WTC11 (cell line): ENCODE measurements around the gene TNS3. TPM values are rescaled to one million over a fixed set of nuclear protein-coding genes. Genes with fewer than 3 reads are reported as not detected.

Experiments
- ATAC-seq: fragments of 200-7000 bp; cut with Tn5 transposase; 2 replicates; pipeline ENCODE4 v1.10.0; 2021; ENCODE audit warnings: mild to moderate bottlenecking, moderate library complexity
- CTCF ChIA-PET: fragments of 300-600 bp; sonication (Branson Sonifier 250); formaldehyde crosslinking; loops from one replicate; lab custom pipeline; 2021; ENCODE audit warnings: antibody characterized with exemption; lab: Charles Lee
- POLR2A ChIA-PET: fragments of 350-600 bp; sonication (Branson Sonifier 250); formaldehyde crosslinking; loops from one replicate; lab custom pipeline; 2021; ENCODE audit warnings: antibody characterized with exemption; lab: Charles Lee
- DNase-seq: peaks from one replicate; pipeline ENCODE4 v3.0.0; 2021; ENCODE audit warnings: low spot score
- H3K27ac Mint-ChIP-seq: 2 replicates; pipeline ENCODE4 v1.8.0; 2021; ENCODE audit warnings: mixed read lengths
- H3K27me3 Mint-ChIP-seq: 2 replicates; pipeline ENCODE4 v1.8.0; 2021; ENCODE audit warnings: low read depth, mild to moderate bottlenecking, moderate library complexity, mixed read lengths
- H3K36me3 Mint-ChIP-seq: 2 replicates; pipeline ENCODE4 v1.8.0; 2021; ENCODE audit warnings: mixed read lengths
- H3K4me1 Mint-ChIP-seq: 2 replicates; pipeline ENCODE4 v1.8.0; 2022; ENCODE audit warnings: mixed read lengths
- H3K4me3 Mint-ChIP-seq: 2 replicates; pipeline ENCODE4 v1.8.0; 2021; ENCODE audit warnings: mild to moderate bottlenecking, moderate library complexity, mixed read lengths
- H3K9me3 Mint-ChIP-seq: 2 replicates; pipeline ENCODE4 v1.8.0; 2021; ENCODE audit warnings: mixed read lengths
- AFF4 ChIP-seq: sonication (generic); formaldehyde crosslinking; IDR thresholded peaks from 2 replicates; pipeline ENCODE4 v1.8.1; 2023; ENCODE audit warnings: mild to moderate bottlenecking, missing genetic modification reagents, borderline replicate concordance
- CBFB ChIP-seq: sonication (generic); formaldehyde crosslinking; IDR thresholded peaks from 2 replicates; pipeline ENCODE4 v1.8.1; 2022; ENCODE audit warnings: mild to moderate bottlenecking, low read depth, missing genetic modification reagents
- CREM ChIP-seq: sonication (generic); formaldehyde crosslinking; IDR thresholded peaks from 2 replicates; pipeline ENCODE4 v1.8.1; 2022; ENCODE audit warnings: mild to moderate bottlenecking, missing genetic modification reagents, moderate library complexity
- E2F1 ChIP-seq: sonication (generic); formaldehyde crosslinking; IDR thresholded peaks from 2 replicates; pipeline ENCODE4 v1.8.0; 2022; ENCODE audit warnings: mild to moderate bottlenecking, missing genetic modification reagents
- ETV6 ChIP-seq: sonication (generic); formaldehyde crosslinking; IDR thresholded peaks from 2 replicates; pipeline ENCODE4 v1.8.1; 2022; ENCODE audit warnings: mild to moderate bottlenecking, missing genetic modification reagents
- GABPB1 ChIP-seq: sonication (generic); formaldehyde crosslinking; IDR thresholded peaks from 2 replicates; pipeline ENCODE4 v1.8.1; 2023; ENCODE audit warnings: mild to moderate bottlenecking, missing genetic modification reagents
- JAZF1 ChIP-seq: fragments of 250-450 bp; sonication (Bioruptor Pico); IDR thresholded peaks from 2 replicates; pipeline ENCODE4 v1.9.0; 2021; ENCODE audit warnings: moderate library complexity, mild to moderate bottlenecking, inconsistent platforms
- MLX ChIP-seq: sonication (generic); formaldehyde crosslinking; IDR thresholded peaks from 2 replicates; pipeline ENCODE4 v1.8.1; 2023; ENCODE audit warnings: mild to moderate bottlenecking, missing genetic modification reagents, moderate library complexity
- NR1H2 ChIP-seq: sonication (generic); formaldehyde crosslinking; IDR thresholded peaks from 2 replicates; pipeline ENCODE4 v1.9.0; 2021; ENCODE audit warnings: mild to moderate bottlenecking, moderate library complexity, missing genetic modification reagents
- OVOL2 ChIP-seq: fragments of 250-450 bp; sonication (Bioruptor Pico); IDR thresholded peaks from 2 replicates; pipeline ENCODE4 v1.9.0; 2021; ENCODE audit warnings: mild to moderate bottlenecking, borderline replicate concordance
- SP1 ChIP-seq: sonication (generic); formaldehyde crosslinking; conservative IDR thresholded peaks from 2 replicates; pipeline ENCODE4 v1.8.1; 2022; ENCODE audit warnings: missing genetic modification reagents
- ZNF121 ChIP-seq: sonication (generic); formaldehyde crosslinking; IDR thresholded peaks from 2 replicates; pipeline ENCODE4 v1.8.0; 2023; ENCODE audit warnings: missing genetic modification reagents
- ZNF232 ChIP-seq: sonication (generic); formaldehyde crosslinking; IDR thresholded peaks from 2 replicates; pipeline ENCODE4 v1.8.0; 2022; ENCODE audit warnings: mild to moderate bottlenecking, missing genetic modification reagents
- ZNF425 ChIP-seq: fragments of 250-450 bp; sonication (Bioruptor Pico); conservative IDR thresholded peaks from 2 replicates; pipeline ENCODE4 v1.9.0; 2021; ENCODE audit warnings: mild to moderate bottlenecking
- total RNA-seq: library from RNA; stranded (reverse); gene quantifications from 3 replicates; pipeline ENCODE4 v1.2.3, GENCODE V29; 2021
- TF ChIP-seq, protein P1 (sequence below): sonication (generic); formaldehyde crosslinking; IDR thresholded peaks from 2 replicates; pipeline ENCODE4 v1.8.0; 2022; ENCODE audit warnings: mild to moderate bottlenecking, missing genetic modification reagents
- TF ChIP-seq, protein P2 (sequence below): sonication (generic); formaldehyde crosslinking; IDR thresholded peaks from 2 replicates; pipeline ENCODE4 v1.8.0; 2023; ENCODE audit warnings: missing genetic modification reagents, mild to moderate bottlenecking, borderline replicate concordance
- TF ChIP-seq, protein P3 (sequence below): sonication (generic); formaldehyde crosslinking; IDR thresholded peaks from 2 replicates; pipeline ENCODE4 v1.8.1; 2022; ENCODE audit warnings: mild to moderate bottlenecking, missing genetic modification reagents, moderate library complexity, borderline replicate concordance
- TF ChIP-seq, protein P4 (sequence below): sonication (generic); formaldehyde crosslinking; IDR thresholded peaks from 2 replicates; pipeline ENCODE4 v1.8.1; 2023; ENCODE audit warnings: mild to moderate bottlenecking, missing genetic modification reagents
- TF ChIP-seq, protein P5 (sequence below): fragments of 200-600 bp; IDR thresholded peaks from 2 replicates; pipeline ENCODE4 v1.8.0; 2022; ENCODE audit warnings: antibody characterized with exemption

TNS3 gene
- total RNA-seq, 1 experiment from 2014 or later, result 37.7 TPM

DNA sequence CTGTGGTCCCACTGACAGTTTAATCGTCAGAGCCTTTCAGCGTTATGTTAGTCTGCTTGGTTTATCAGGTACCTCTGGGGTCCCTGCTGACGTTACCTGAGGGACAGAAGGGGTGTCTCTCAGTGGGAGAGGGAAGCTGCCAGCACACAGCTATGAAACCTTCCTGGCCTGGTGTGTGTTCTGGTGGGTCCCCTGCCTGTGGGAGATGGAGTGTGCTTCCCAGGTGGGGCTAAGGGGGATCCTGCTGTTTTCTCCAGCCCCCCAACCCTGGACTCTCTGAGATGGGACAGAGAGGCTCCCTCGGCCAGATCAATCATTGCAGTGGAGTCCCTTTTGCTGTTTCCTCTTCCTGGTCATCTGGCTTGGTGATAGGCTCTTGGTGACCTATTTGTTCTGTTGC lies 308.8 kb downstream of the TNS3 start:
- Mint-ChIP-seq H3K27ac (no peak overlapping the region), H3K36me3 (no peaks in the 10 kb centered on the region; the same call in 1 of the 2 replicates), H3K4me3 (no peak overlapping the region), H3K9me3 (peaks cover 5% of the 10 kb centered on the region; the same call in 1 of the 2 replicates)
- CTCF ChIA-PET, result interaction anchor here (0.6 kb wide), 1 partner anchor 19 kb away, joined by 3 read pairs; no protein-coding TSS in a partner anchor
- no peak for DNase-seq
- TF ChIP-seq, protein P1, sequence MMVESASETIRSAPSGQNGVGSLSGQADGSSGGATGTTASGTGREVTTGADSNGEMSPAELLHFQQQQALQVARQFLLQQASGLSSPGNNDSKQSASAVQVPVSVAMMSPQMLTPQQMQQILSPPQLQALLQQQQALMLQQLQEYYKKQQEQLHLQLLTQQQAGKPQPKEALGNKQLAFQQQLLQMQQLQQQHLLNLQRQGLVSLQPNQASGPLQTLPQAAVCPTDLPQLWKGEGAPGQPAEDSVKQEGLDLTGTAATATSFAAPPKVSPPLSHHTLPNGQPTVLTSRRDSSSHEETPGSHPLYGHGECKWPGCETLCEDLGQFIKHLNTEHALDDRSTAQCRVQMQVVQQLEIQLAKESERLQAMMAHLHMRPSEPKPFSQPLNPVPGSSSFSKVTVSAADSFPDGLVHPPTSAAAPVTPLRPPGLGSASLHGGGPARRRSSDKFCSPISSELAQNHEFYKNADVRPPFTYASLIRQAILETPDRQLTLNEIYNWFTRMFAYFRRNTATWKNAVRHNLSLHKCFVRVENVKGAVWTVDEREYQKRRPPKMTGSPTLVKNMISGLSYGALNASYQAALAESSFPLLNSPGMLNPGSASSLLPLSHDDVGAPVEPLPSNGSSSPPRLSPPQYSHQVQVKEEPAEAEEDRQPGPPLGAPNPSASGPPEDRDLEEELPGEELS (CRISPR knock-in tag), result no peak
- TF ChIP-seq, protein P2, sequence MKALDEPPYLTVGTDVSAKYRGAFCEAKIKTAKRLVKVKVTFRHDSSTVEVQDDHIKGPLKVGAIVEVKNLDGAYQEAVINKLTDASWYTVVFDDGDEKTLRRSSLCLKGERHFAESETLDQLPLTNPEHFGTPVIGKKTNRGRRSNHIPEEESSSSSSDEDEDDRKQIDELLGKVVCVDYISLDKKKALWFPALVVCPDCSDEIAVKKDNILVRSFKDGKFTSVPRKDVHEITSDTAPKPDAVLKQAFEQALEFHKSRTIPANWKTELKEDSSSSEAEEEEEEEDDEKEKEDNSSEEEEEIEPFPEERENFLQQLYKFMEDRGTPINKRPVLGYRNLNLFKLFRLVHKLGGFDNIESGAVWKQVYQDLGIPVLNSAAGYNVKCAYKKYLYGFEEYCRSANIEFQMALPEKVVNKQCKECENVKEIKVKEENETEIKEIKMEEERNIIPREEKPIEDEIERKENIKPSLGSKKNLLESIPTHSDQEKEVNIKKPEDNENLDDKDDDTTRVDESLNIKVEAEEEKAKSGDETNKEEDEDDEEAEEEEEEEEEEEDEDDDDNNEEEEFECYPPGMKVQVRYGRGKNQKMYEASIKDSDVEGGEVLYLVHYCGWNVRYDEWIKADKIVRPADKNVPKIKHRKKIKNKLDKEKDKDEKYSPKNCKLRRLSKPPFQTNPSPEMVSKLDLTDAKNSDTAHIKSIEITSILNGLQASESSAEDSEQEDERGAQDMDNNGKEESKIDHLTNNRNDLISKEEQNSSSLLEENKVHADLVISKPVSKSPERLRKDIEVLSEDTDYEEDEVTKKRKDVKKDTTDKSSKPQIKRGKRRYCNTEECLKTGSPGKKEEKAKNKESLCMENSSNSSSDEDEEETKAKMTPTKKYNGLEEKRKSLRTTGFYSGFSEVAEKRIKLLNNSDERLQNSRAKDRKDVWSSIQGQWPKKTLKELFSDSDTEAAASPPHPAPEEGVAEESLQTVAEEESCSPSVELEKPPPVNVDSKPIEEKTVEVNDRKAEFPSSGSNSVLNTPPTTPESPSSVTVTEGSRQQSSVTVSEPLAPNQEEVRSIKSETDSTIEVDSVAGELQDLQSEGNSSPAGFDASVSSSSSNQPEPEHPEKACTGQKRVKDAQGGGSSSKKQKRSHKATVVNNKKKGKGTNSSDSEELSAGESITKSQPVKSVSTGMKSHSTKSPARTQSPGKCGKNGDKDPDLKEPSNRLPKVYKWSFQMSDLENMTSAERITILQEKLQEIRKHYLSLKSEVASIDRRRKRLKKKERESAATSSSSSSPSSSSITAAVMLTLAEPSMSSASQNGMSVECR (CRISPR knock-in tag), result no peak
- TF ChIP-seq JAZF1 (CRISPR knock-in tag), result no peak
- TF ChIP-seq NR1H2, result no peak
- no peak for TF ChIP-seq E2F1
- TF ChIP-seq SP1 (CRISPR knock-in tag), result no peak
- TF ChIP-seq ZNF121, result no peak
- no peak for TF ChIP-seq CBFB (CRISPR knock-in tag)
- no peak for TF ChIP-seq GABPB1 (CRISPR knock-in tag)
- TF ChIP-seq, protein P3, sequence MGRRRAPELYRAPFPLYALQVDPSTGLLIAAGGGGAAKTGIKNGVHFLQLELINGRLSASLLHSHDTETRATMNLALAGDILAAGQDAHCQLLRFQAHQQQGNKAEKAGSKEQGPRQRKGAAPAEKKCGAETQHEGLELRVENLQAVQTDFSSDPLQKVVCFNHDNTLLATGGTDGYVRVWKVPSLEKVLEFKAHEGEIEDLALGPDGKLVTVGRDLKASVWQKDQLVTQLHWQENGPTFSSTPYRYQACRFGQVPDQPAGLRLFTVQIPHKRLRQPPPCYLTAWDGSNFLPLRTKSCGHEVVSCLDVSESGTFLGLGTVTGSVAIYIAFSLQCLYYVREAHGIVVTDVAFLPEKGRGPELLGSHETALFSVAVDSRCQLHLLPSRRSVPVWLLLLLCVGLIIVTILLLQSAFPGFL, result no peak
- TF ChIP-seq CREM, result no peak
- TF ChIP-seq ZNF425, result no peak
- TF ChIP-seq, protein P4, sequence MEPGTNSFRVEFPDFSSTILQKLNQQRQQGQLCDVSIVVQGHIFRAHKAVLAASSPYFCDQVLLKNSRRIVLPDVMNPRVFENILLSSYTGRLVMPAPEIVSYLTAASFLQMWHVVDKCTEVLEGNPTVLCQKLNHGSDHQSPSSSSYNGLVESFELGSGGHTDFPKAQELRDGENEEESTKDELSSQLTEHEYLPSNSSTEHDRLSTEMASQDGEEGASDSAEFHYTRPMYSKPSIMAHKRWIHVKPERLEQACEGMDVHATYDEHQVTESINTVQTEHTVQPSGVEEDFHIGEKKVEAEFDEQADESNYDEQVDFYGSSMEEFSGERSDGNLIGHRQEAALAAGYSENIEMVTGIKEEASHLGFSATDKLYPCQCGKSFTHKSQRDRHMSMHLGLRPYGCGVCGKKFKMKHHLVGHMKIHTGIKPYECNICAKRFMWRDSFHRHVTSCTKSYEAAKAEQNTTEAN (CRISPR knock-in tag), result no peak
- no peak for TF ChIP-seq MLX
- TF ChIP-seq ETV6 (CRISPR knock-in tag), result no peak
- no peak for TF ChIP-seq AFF4
- TF ChIP-seq, protein P5, sequence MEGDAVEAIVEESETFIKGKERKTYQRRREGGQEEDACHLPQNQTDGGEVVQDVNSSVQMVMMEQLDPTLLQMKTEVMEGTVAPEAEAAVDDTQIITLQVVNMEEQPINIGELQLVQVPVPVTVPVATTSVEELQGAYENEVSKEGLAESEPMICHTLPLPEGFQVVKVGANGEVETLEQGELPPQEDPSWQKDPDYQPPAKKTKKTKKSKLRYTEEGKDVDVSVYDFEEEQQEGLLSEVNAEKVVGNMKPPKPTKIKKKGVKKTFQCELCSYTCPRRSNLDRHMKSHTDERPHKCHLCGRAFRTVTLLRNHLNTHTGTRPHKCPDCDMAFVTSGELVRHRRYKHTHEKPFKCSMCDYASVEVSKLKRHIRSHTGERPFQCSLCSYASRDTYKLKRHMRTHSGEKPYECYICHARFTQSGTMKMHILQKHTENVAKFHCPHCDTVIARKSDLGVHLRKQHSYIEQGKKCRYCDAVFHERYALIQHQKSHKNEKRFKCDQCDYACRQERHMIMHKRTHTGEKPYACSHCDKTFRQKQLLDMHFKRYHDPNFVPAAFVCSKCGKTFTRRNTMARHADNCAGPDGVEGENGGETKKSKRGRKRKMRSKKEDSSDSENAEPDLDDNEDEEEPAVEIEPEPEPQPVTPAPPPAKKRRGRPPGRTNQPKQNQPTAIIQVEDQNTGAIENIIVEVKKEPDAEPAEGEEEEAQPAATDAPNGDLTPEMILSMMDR, result no peak
- no peak for TF ChIP-seq OVOL2
- no peak for TF ChIP-seq ZNF232
- TF ChIP-seq, all 79 proteins: peak for 0
- ATAC-seq, result no peak
- Mint-ChIP-seq H3K27me3 (no peaks in the 10 kb centered on the region), H3K4me1 (no peaks in the 10 kb centered on the region)
- POLR2A ChIA-PET, result no interaction called here
